ENCODE measurements around the gene PPP2R2D.
"Not testable (repeated sequence)": the region's sequence is repeated elsewhere in the genome, so short reads cannot be mapped to it uniquely, and the experiment has no call there.

The PPP2R2D gene

GRCh38 chr10:131979336-131979735 lies 78.5 kb downstream of the PPP2R2D start:
- FAIRE-seq: no peak

- FAIRE-seq: no peak
Observed at GRCh38 chr10:131979821-131980270, 79.0 kb downstream of the PPP2R2D start.

- FAIRE-seq: no peak
Observed at GRCh38 chr10:131980321-131980720, 79.5 kb downstream of the PPP2R2D start.

- FAIRE-seq: no peak
Observed at GRCh38 chr10:131980761-131981428, 80.1 kb downstream of the PPP2R2D start.

GRCh38 chr10:131981429-131982184 lies 80.8 kb downstream of the PPP2R2D start, which contains the start of gene BNIP3:
Gene BNIP3 (minus strand): TSS chr10:131981923. CDS start chr10:131981806, 117 bp downstream.
- FAIRE-seq: no peak

- FAIRE-seq: no peak
Observed at GRCh38 chr10:131982185-131982756, 81.5 kb downstream of the PPP2R2D start.

GRCh38 chr10:131982796-131983195 lies 82.0 kb downstream of the PPP2R2D start:
- no peak for FAIRE-seq

- no peak for FAIRE-seq
Observed at GRCh38 chr10:131983780-131984179, 83.0 kb downstream of the PPP2R2D start.

GRCh38 chr10:131986851-131987250 lies 86.0 kb downstream of the PPP2R2D start:
- FAIRE-seq: not testable (repeated sequence)

- not testable (repeated sequence) for FAIRE-seq
Observed at GRCh38 chr10:131987301-131987700, 86.5 kb downstream of the PPP2R2D start.

GRCh38 chr10:131987786-131988185 lies 87.0 kb downstream of the PPP2R2D start:
- not testable (repeated sequence) for FAIRE-seq

GRCh38 chr10:131991726-131992125 lies 90.9 kb downstream of the PPP2R2D start:
- FAIRE-seq: no peak

GRCh38 chr10:131993275-131993674 lies 92.5 kb downstream of the PPP2R2D start:
- FAIRE-seq: no peak

- no peak for FAIRE-seq
Observed at GRCh38 chr10:131994435-131994834, 93.6 kb downstream of the PPP2R2D start.

GRCh38 chr10:131996466-131997365 lies 95.9 kb downstream of the PPP2R2D start:
- no peak for FAIRE-seq

- FAIRE-seq: no peak
Observed at GRCh38 chr10:131997366-131998049, 96.7 kb downstream of the PPP2R2D start.

- no peak for FAIRE-seq
Observed at GRCh38 chr10:131998050-131998844, 97.4 kb downstream of the PPP2R2D start.

GRCh38 chr10:131998845-131999681 lies 98.3 kb downstream of the PPP2R2D start:
- FAIRE-seq: no peak

GRCh38 chr10:132001238-132001972 lies 100.6 kb downstream of the PPP2R2D start:
- no peak for FAIRE-seq

Data from endometrium (tissue), 2 donors.